B cell (primary cell): ENCODE measurements around the gene MELK.

Experiments
- CTCF ChIP-seq: fragments of 200-600 bp; IDR thresholded peaks from one replicate; pipeline ENCODE4 v1.8.0; 2022; ENCODE audit warnings: antibody characterized with exemption, mild to moderate bottlenecking
- EZH2 ChIP-seq: IDR thresholded peaks from 2 replicates; pipeline ENCODE4 v1.6.1; 2012; ENCODE audit warnings: borderline replicate concordance, low read depth, mild to moderate bottlenecking, moderate library complexity, low read length; ENCODE audit not compliant: insufficient read depth, poor library complexity, severe bottlenecking

- no peak for TF ChIP-seq CTCF
- no peak for TF ChIP-seq EZH2
Measured at GRCh38 chr9:36725777-36726356, 153.2 kb downstream of the MELK start.
